CD4-positive, alpha-beta memory T cell (primary cell): ENCODE measurements around the gene PARP8. TPM values are rescaled to one million over a fixed set of nuclear protein-coding genes. Genes with fewer than 3 reads are reported as not detected.

Experiments used
- CTCF ChIA-PET: fragments of 350-600 bp; sonication (Branson Sonifier 250); formaldehyde crosslinking; loops from one replicate; lab custom pipeline; 2021; ENCODE audit warnings: inconsistent platforms; ENCODE audit not compliant: partially characterized antibody; lab: Charles Lee
- POLR2A ChIA-PET: fragments of 350-600 bp; sonication (Branson Sonifier 250); formaldehyde crosslinking; loops from one replicate; lab custom pipeline; 2021; ENCODE audit not compliant: partially characterized antibody; lab: Charles Lee
- DNase-seq, 5 donors: peaks; one replicate each; pipeline versions ENCODE4 v3.0.0 to v3.0.0-alpha.2; 2020 to 2022; ENCODE audit warnings: mixed read lengths in 1 of 5
- H3K27ac ChIP-seq: one replicate; pipeline ENCODE4 v1.7.0; 2013; ENCODE audit warnings: low read depth, low read length
- H3K27me3 ChIP-seq: 2 replicates; pipeline ENCODE4 v1.7.0; 2013; ENCODE audit warnings: mild to moderate bottlenecking, low read length, moderate library complexity; ENCODE audit not compliant: insufficient read depth
- H3K36me3 ChIP-seq: 2 replicates; pipeline ENCODE4 v1.7.0; 2013; ENCODE audit warnings: mild to moderate bottlenecking, low read length, moderate library complexity; ENCODE audit not compliant: insufficient read depth
- H3K4me1 ChIP-seq: 2 replicates; pipeline ENCODE4 v1.7.0; 2013; ENCODE audit warnings: mild to moderate bottlenecking, low read length, moderate library complexity; ENCODE audit not compliant: insufficient read depth
- H3K4me3 ChIP-seq, 2 donors: one replicate each; pipeline ENCODE4 v1.7.0; 2013; ENCODE audit warnings: low read length in 2 of 2, mild to moderate bottlenecking in 1 of 2
- H3K9me3 ChIP-seq, 2 donors: one replicate each; pipeline ENCODE4 v1.7.0; 2013; ENCODE audit warnings: low read length in 2 of 2, control low read depth in 1 of 2; ENCODE audit not compliant: control insufficient read depth in 1 of 2
- H3K27ac Mint-ChIP-seq, 7 donors: one replicate each; pipeline ENCODE4 v1.8.0; 2020 to 2021; ENCODE audit warnings: mixed read lengths in 7 of 7, mild to moderate bottlenecking in 6 of 7, inconsistent platforms in 3 of 7, moderate library complexity in 3 of 7
- H3K27me3 Mint-ChIP-seq, 2 donors: one replicate each; pipeline ENCODE4 v1.8.0; 2020 to 2021; ENCODE audit warnings: mixed read lengths in 2 of 2
- H3K36me3 Mint-ChIP-seq, 2 donors: one replicate each; pipeline ENCODE4 v1.8.0; 2020 to 2021; ENCODE audit warnings: mixed read lengths in 2 of 2, inconsistent platforms in 1 of 2, mild to moderate bottlenecking in 1 of 2
- H3K4me1 Mint-ChIP-seq, 4 donors: one replicate each; pipeline ENCODE4 v1.8.0; 2020 to 2021; ENCODE audit warnings: mixed read lengths in 4 of 4, mild to moderate bottlenecking in 1 of 4
- H3K4me3 Mint-ChIP-seq, 8 donors: one replicate each; pipeline ENCODE4 v1.8.0; 2020 to 2021; ENCODE audit warnings: mixed read lengths in 8 of 8, mild to moderate bottlenecking in 7 of 8, moderate library complexity in 6 of 8, inconsistent platforms in 3 of 8
- H3K9me3 Mint-ChIP-seq, 8 donors: one replicate each; pipeline ENCODE4 v1.8.0; 2020 to 2021; ENCODE audit warnings: mixed read lengths in 8 of 8, mild to moderate bottlenecking in 5 of 8, inconsistent platforms in 3 of 8, moderate library complexity in 1 of 8
- intact Hi-C: fragments of 100-400 bp; cut with micrococcal nuclease; formaldehyde crosslinking; loops from one replicate; pipeline ENCODE4 v1.15.1; 2023
- polyA plus RNA-seq, 2 donors: library from polyadenylated mRNA; unstranded; fragments of 300-500 nt; fragmentation: Illumina TruSeq; gene quantifications; one replicate each; pipeline ENCODE4 v1.2.3, GENCODE V29; 2021
- total RNA-seq, 2 experiments: library from RNA; stranded (reverse); gene quantifications; one replicate each; pipeline ENCODE4 v1.2.3, GENCODE V29; 2021

PARP8 gene
- total and polyA plus RNA-seq, 4 experiments from 2014 or later = 89.5 to 184 (median 136) TPM

DNA sequence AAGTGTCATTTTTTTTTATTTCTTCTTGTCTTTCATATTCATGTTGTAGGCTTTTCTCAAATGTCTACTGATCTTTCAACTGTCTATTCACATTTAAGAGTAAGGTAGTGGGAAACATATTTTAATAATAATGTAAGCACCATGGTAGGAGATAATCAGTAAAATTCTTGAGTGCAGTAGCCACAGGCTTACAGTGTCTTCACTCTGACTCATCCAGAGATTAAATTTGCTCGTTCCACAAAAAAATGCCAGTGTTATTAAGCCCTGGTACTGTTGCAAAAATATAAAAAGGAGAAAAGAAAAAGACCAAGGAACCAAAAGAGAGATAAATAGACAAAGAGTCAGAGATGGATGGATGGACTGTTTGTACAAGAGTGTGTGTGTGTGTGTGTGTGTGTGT, 43.0 kb downstream of the PARP8 start:
- H3K27ac Mint-ChIP-seq = peak overlapping the region; percentile 84 to 95 (median 91)
- Histone ChIP-seq H3K4me1 (peaks cover 93% of the 10 kb centered on the region), H3K27me3 (no peaks in the 10 kb centered on the region), H3K27ac (no peak overlapping the region), H3K4me3 (no peak overlapping the region), H3K36me3 (no peaks in the 10 kb centered on the region), H3K9me3 (no peaks in the 10 kb centered on the region)
- H3K4me1 Mint-ChIP-seq = peaks cover 56 to 90% (median 71%) of the 10 kb centered on the region in 4 donors
- CTCF ChIA-PET = no interaction called here
- H3K36me3 Mint-ChIP-seq = peaks cover 8 to 11% of the 10 kb centered on the region in 2 donors
- intact Hi-C loops = no loop called here
- H3K4me3 Mint-ChIP-seq = peak overlapping the region; percentile 23 to 80 (median 51)
- DNase-seq = no peak
- POLR2A ChIA-PET = no interaction called here
- H3K9me3 Mint-ChIP-seq = no peaks in the 10 kb centered on the region
- no peaks in the 10 kb centered on the region for H3K27me3 Mint-ChIP-seq

DNA sequence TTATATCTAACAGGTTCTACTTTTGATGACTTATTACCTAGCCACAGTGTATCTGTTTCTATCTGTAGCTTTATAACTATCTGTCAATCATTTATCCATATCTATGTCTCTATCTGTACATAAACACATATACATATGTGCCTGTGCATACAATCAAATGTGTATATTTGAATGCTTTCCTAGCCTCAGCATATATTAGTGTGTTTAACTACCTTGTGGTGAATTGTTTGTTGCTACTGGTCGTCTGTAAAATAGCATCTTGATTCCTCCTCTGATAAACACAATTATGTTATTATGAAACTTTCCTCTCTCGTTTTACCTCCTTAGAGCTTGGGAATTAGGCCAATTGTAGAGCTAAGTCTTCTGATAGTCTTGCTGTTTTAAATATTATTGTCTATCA, 44.4 kb downstream of the PARP8 start:
- intact Hi-C loops = loop anchor here (1.0 to 2.0 kb wide), 5 partner anchors 8 to 270 kb away; partner anchors contain the start of gene EMB
- H3K36me3 ChIP-seq = no peaks in the 10 kb centered on the region
- H3K4me1 Mint-ChIP-seq = peaks cover 58 to 89% (median 73%) of the 10 kb centered on the region in 4 donors
- H3K4me3 ChIP-seq = peak overlapping the region; percentile 1 to 33
- peaks cover 10% of the 10 kb centered on the region in 2 donors for H3K36me3 Mint-ChIP-seq
- POLR2A ChIA-PET = interaction anchor here (0.8 to 2.5 kb wide), 9 partner anchors 8 to 269 kb away, joined by 3 to 9 read pairs (median 4); no protein-coding TSS in a partner anchor
- peak in 1 of 5 donors; percentile 7 for DNase-seq
- peaks cover 93% of the 10 kb centered on the region for H3K4me1 ChIP-seq
- H3K4me3 Mint-ChIP-seq = peak overlapping the region; percentile 79 to 91 (median 85)
- CTCF ChIA-PET = interaction anchor here (0.6 to 1.5 kb wide), 3 partner anchors 10 to 18 kb away, joined by 3 to 4 read pairs (median 3); no protein-coding TSS in a partner anchor
- peak overlapping the region; percentile 90 to 96 (median 95) for H3K27ac Mint-ChIP-seq
- no peaks in the 10 kb centered on the region for H3K9me3 ChIP-seq
- H3K9me3 Mint-ChIP-seq = no peaks in the 10 kb centered on the region
- H3K27me3 Mint-ChIP-seq = no peaks in the 10 kb centered on the region
- peak overlapping the region; percentile 65 for H3K27ac ChIP-seq
- no peaks in the 10 kb centered on the region for H3K27me3 ChIP-seq

- Histone ChIP-seq H3K27ac (peak overlapping the region; percentile 65), H3K4me3 (peak overlapping the region; percentile 1 to 33), H3K36me3 (no peaks in the 10 kb centered on the region), H3K4me1 (peaks cover 94% of the 10 kb centered on the region), H3K27me3 (no peaks in the 10 kb centered on the region), H3K9me3 (no peaks in the 10 kb centered on the region)
- H3K27ac Mint-ChIP-seq = peak overlapping the region; percentile 90 to 96 (median 95)
- peaks cover 10% of the 10 kb centered on the region in 2 donors for H3K36me3 Mint-ChIP-seq
- ChIA-PET POLR2A (interaction anchor here (0.8 to 2.5 kb wide), 8 partner anchors 9 to 48 kb away, joined by 3 to 9 read pairs (median 4); no protein-coding TSS in a partner anchor), CTCF (interaction anchor here (0.6 to 1.5 kb wide), 3 partner anchors 9 to 17 kb away, joined by 3 to 4 read pairs (median 3); no protein-coding TSS in a partner anchor)
- peaks cover 61 to 89% (median 74%) of the 10 kb centered on the region in 4 donors for H3K4me1 Mint-ChIP-seq
- H3K4me3 Mint-ChIP-seq = peak overlapping the region; percentile 79 to 91 (median 85)
- no peaks in the 10 kb centered on the region for H3K9me3 Mint-ChIP-seq
- DNase-seq = peak; percentile 69 to 87 (median 77)
- intact Hi-C loops = loop anchor here (1.0 to 2.0 kb wide), 5 partner anchors 8 to 270 kb away; partner anchors contain the start of gene EMB
- H3K27me3 Mint-ChIP-seq = no peaks in the 10 kb centered on the region
Measured at GRCh38 chr5:50711280-50711679, 44.8 kb downstream of the PARP8 start.

DNA sequence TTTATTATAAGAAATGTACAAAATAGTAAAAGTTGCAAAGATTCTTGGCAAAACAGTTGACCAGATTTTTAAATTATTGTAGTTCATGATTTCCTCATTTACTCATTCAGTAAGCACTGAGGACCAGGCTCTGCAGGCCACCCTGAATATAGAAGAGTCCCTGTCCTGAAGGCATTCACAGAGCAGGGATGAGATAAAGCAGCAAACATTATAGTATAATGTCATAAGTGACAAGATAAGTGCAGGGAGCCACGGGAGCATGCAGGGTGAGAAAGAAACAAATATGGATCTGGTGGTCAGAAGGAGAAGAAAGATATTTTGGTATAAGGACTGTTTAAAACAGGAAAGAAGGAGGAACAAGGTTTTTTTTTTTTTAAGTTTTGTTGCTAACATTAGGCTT, 46.0 kb downstream of the PARP8 start:
- intact Hi-C loops = no loop called here
- ChIA-PET CTCF (interaction anchor here (1.5 kb wide), 1 partner anchor 15 kb away, joined by 4 read pairs; no protein-coding TSS in a partner anchor), POLR2A (interaction anchor here (2.5 kb wide), 1 partner anchor 9 kb away, joined by 9 read pairs; no protein-coding TSS in a partner anchor)
- H3K27ac Mint-ChIP-seq = peak overlapping the region; percentile 84 to 96 (median 94)
- no peak for DNase-seq
- Histone ChIP-seq H3K27ac (peak overlapping the region; percentile 65), H3K36me3 (no peaks in the 10 kb centered on the region), H3K27me3 (no peaks in the 10 kb centered on the region), H3K4me3 (no peak overlapping the region), H3K9me3 (no peaks in the 10 kb centered on the region), H3K4me1 (peaks cover 94% of the 10 kb centered on the region)
- H3K36me3 Mint-ChIP-seq = peaks cover 15% of the 10 kb centered on the region in 2 donors
- H3K9me3 Mint-ChIP-seq = no peaks in the 10 kb centered on the region
- peak overlapping the region in 6 of 8 donors; percentile 11 to 91 (median 48) for H3K4me3 Mint-ChIP-seq
- peaks cover 68 to 89% (median 82%) of the 10 kb centered on the region in 4 donors for H3K4me1 Mint-ChIP-seq
- no peaks in the 10 kb centered on the region for H3K27me3 Mint-ChIP-seq

DNA sequence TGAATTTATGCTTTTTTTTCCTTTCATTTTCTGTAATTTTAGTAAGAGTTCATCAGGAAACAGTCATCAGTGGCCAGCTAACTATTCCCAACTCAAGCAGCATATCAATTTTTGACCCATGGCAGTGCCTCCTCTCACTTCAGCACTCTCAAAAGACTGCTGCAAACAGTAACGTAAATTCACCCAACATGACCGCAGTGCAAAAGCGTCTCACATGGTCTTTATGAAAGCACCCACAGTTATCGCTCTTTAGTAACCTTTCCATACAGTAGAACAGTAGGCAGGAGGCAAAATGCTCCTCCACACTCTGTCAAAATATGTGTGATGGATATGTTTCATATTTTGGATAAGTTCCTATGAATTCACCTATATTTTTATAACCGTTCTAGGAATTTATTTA, 48.6 kb downstream of the PARP8 start:
- Histone ChIP-seq H3K4me3 (no peak overlapping the region), H3K4me1 (peaks cover 93% of the 10 kb centered on the region), H3K9me3 (no peaks in the 10 kb centered on the region), H3K27ac (no peak overlapping the region), H3K36me3 (no peaks in the 10 kb centered on the region), H3K27me3 (no peaks in the 10 kb centered on the region)
- Mint-ChIP-seq H3K27ac (peak overlapping the region; percentile 12 to 96 (median 79)), H3K4me3 (peak overlapping the region in 6 of 8 donors; percentile 8 to 61 (median 32)), H3K36me3 (peaks cover 26 to 27% of the 10 kb centered on the region in 2 donors), H3K27me3 (no peaks in the 10 kb centered on the region), H3K4me1 (peaks cover 66 to 87% (median 79%) of the 10 kb centered on the region in 4 donors), H3K9me3 (no peaks in the 10 kb centered on the region)
- CTCF ChIA-PET = interaction anchor here (1.5 kb wide), 1 partner anchor 9 kb away, joined by 6 read pairs; no protein-coding TSS in a partner anchor
- POLR2A ChIA-PET = interaction anchor here (0.8 to 2.1 kb wide), 3 partner anchors 11 to 48 kb away, joined by 3 to 11 read pairs (median 8); no protein-coding TSS in a partner anchor
- intact Hi-C loops = no loop called here
- DNase-seq = no peak

- Mint-ChIP-seq H3K27ac (peak overlapping the region in 3 of 7 donors; percentile 13 to 66 (median 43)), H3K36me3 (peaks cover 26 to 36% of the 10 kb centered on the region in 2 donors), H3K27me3 (no peaks in the 10 kb centered on the region), H3K4me1 (peaks cover 67 to 87% (median 78%) of the 10 kb centered on the region in 4 donors), H3K9me3 (no peaks in the 10 kb centered on the region), H3K4me3 (peak overlapping the region in 3 of 8 donors; percentile 0 to 36 (median 28))
- CTCF ChIA-PET = no interaction called here
- no peak overlapping the region for H3K27ac ChIP-seq
- POLR2A ChIA-PET = interaction anchor here (0.8 to 2.1 kb wide), 4 partner anchors 9 to 48 kb away, joined by 3 to 8 read pairs (median 3); no protein-coding TSS in a partner anchor
- H3K9me3 ChIP-seq = no peaks in the 10 kb centered on the region
- intact Hi-C loops = no loop called here
- DNase-seq = no peak
- no peaks in the 10 kb centered on the region for H3K27me3 ChIP-seq
- peaks cover 93% of the 10 kb centered on the region for H3K4me1 ChIP-seq
- no peaks in the 10 kb centered on the region for H3K36me3 ChIP-seq
- H3K4me3 ChIP-seq = no peak overlapping the region
Measured at GRCh38 chr5:50716134-50716533, 49.7 kb downstream of the PARP8 start.

GRCh38 chr5:50717651-50718050, 51.2 kb downstream of the PARP8 start:
- peak overlapping the region in 4 of 7 donors; percentile 6 to 69 (median 24) for H3K27ac Mint-ChIP-seq

More at GRCh38 chr5:50717651-50718050, 51.2 kb downstream of the PARP8 start:
- no peak for DNase-seq
- no peaks in the 10 kb centered on the region for H3K36me3 ChIP-seq
- H3K4me3 ChIP-seq = no peak overlapping the region
- Mint-ChIP-seq H3K4me1 (peaks cover 66 to 90% (median 79%) of the 10 kb centered on the region in 4 donors), H3K9me3 (no peaks in the 10 kb centered on the region), H3K27me3 (no peaks in the 10 kb centered on the region), H3K4me3 (peak overlapping the region in 5 of 8 donors; percentile 2 to 71 (median 21)), H3K36me3 (peaks cover 26 to 41% of the 10 kb centered on the region in 2 donors)
- no peak overlapping the region for H3K27ac ChIP-seq
- H3K9me3 ChIP-seq = no peaks in the 10 kb centered on the region
- ChIA-PET CTCF (no interaction called here), POLR2A (interaction anchor here (0.9 to 1.3 kb wide), 3 partner anchors 31 to 276 kb away, joined by 3 read pairs; no protein-coding TSS in a partner anchor)
- intact Hi-C loops = loop anchor here (1.0 kb wide), 1 partner anchor 10 kb away; no protein-coding TSS in a partner anchor
- no peaks in the 10 kb centered on the region for H3K27me3 ChIP-seq
- H3K4me1 ChIP-seq = peaks cover 94% of the 10 kb centered on the region
